Right lobe of liver (tissue), 6 donors: Measurements from ENCODE around the gene SLC10A7. TPM values are rescaled to one million over a fixed set of nuclear protein-coding genes. Genes with fewer than 3 reads are reported as not detected.
A peak's percentile ranks its signal among the peaks of the same experiment; 100 is the strongest.

Source experiments
- ATAC-seq, 4 donors: fragments of 200-7000 bp; cut with Tn5 transposase; one replicate each; pipeline ENCODE4 v1.9.1; 2020; ENCODE audit warnings: mild to moderate bottlenecking in 4 of 4, moderate library complexity in 4 of 4
- DNase-seq, 3 donors: peaks; one replicate each; pipeline ENCODE4 v3.0.0-alpha.2; 2020
- H3K27ac ChIP-seq, 3 donors: fragments of 200-600 bp; one replicate each; pipeline ENCODE4 v1.8.0; 2022
- H3K27me3 ChIP-seq, 2 donors: fragments of 200-600 bp; one replicate each; pipeline ENCODE4 v1.8.0; 2022
- H3K36me3 ChIP-seq, 4 donors: fragments of 200-600 bp; sonication (generic) in 1 of 4; one replicate each; pipeline versions ENCODE4 v1.5.1 to v1.8.0; 2017 to 2022; ENCODE audit warnings: control low read depth in 1 of 4
- H3K4me1 ChIP-seq, 4 donors: fragments of 200-600 bp; sonication (generic) in 1 of 4; one replicate each; pipeline versions ENCODE4 v1.5.1 to v1.8.0; 2017 to 2022; ENCODE audit warnings: control low read depth in 1 of 4
- H3K4me3 ChIP-seq, 3 donors: fragments of 200-600 bp; one replicate each; pipeline ENCODE4 v1.8.0; 2022
- H3K9me3 ChIP-seq, 4 donors: fragments of 200-600 bp; sonication (generic) in 1 of 4; one replicate each; pipeline versions ENCODE4 v1.5.1 to v1.8.0; 2017 to 2022; ENCODE audit warnings: control low read depth in 1 of 4
- POLR2A ChIP-seq: fragments of 450-650 bp; IDR thresholded peaks from one replicate; pipeline ENCODE4 v1.6.1; 2017; ENCODE audit warnings: antibody characterized with exemption, mild to moderate bottlenecking
- WGBS: methylation state at CpG from one replicate; pipeline ENCODE4 v1.1.6; 2018; ENCODE audit warnings: low coverage, low lambda C conversion rate; ENCODE audit not compliant: insufficient coverage; ENCODE audit errors: missing lambda C conversion rate; 5-methylcytosine and 5-hydroxymethylcytosine counted together
- intact Hi-C, 2 donors: fragments of 100-400 bp; cut with DNase I; formaldehyde crosslinking; loops; one replicate each; pipeline versions ENCODE4 v1.11.2 to v1.14.1; 2022
- total RNA-seq, 6 experiments: library from RNA; depleted of rRNA in 2 of 6; stranded (reverse); fragments of >200 nt in 2 of 6; fragmentation: NEBNext Ultra II Directional in 3 of 6; extraction: Animal tissue kit (Norgen Biotek cat#: 25700) in 3 of 6; gene quantifications; one replicate each; pipeline versions ENCODE4 v1.1.0 to v1.2.4, GENCODE V29; 2016 to 2023
- TF ChIP-seq, protein P1 (sequence below), 4 donors: fragments of 200-600 bp in 3 of 4; fragments of 450-650 bp in 1 of 4; IDR thresholded peaks; one replicate each; pipeline versions ENCODE4 v1.5.1 to v1.8.0; 2016 to 2022; ENCODE audit warnings: antibody characterized with exemption in 4 of 4, mild to moderate bottlenecking in 2 of 4
- donor health status: DM: no; HTN: yes; CAD: no.
- donor health status: DM: no; HTN: no; CAD: no.
- donor health status: DM: no; HTN: no; CAD: no.
- donor health status: DM: no; HTN: yes; CAD: no.
- donor health status: DM: no; HTN: yes; CAD: no.

Gene SLC10A7
- total RNA-seq, 6 experiments from 2014 or later: 6.3 to 13.5 (median 9.5) TPM

DNA sequence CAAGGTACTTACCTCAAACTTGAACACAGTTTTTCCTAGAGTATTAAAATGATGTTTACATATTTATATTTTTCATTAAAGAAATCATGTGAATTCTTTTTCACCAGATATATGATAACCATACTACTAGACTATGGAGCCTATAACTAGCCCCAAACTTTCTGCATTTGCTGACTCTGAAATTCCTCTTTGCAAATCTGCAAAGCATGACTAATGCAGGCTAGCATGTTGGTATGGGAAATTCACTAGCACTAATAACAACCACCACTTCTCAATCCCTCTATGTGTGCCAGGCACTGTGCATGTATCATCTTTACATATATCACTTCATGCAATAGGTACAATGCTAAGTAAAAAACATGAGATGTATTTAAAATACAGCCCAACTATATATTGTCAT is 51.1 kb downstream of the SLC10A7 start:
- Histone ChIP-seq H3K27ac (no peak overlapping the region), H3K36me3 (no peaks in the 10 kb centered on the region), H3K4me3 (no peak overlapping the region), H3K9me3 (no peaks in the 10 kb centered on the region), H3K4me1 (no peaks in the 10 kb centered on the region), H3K27me3 (no peaks in the 10 kb centered on the region)
- DNase-seq (no peak), ATAC-seq (no peak)
- TF ChIP-seq POLR2A: no peak
- intact Hi-C loops: no loop called here

DNA sequence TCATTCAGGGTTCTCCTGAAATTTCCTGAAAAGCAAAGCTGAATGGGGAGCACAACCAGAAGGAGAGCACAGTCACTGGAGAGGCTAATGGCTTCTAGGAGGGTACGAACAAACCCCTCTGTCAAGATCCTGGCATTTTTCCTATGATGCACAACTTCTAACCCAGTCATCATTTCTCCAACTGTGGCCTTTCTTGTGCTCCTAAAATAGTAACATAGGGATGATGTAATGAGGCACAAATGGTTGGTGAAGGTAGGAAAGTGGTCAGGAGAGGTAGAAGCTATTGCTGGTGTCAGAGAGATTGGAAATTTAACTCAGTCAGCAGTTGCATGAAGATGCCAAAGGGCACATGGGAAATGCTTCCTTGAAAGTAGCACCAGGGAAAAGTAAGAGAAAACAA is 52.7 kb downstream of the SLC10A7 start:
- H3K27me3 ChIP-seq: no peaks in the 10 kb centered on the region
- intact Hi-C loops: no loop called here
- DNase-seq (no peak), ATAC-seq (no peak)
- H3K4me1 ChIP-seq: no peaks in the 10 kb centered on the region
- H3K9me3 ChIP-seq: no peaks in the 10 kb centered on the region
- H3K36me3 ChIP-seq: no peaks in the 10 kb centered on the region
- TF ChIP-seq POLR2A: no peak
- TF ChIP-seq, protein P1, sequence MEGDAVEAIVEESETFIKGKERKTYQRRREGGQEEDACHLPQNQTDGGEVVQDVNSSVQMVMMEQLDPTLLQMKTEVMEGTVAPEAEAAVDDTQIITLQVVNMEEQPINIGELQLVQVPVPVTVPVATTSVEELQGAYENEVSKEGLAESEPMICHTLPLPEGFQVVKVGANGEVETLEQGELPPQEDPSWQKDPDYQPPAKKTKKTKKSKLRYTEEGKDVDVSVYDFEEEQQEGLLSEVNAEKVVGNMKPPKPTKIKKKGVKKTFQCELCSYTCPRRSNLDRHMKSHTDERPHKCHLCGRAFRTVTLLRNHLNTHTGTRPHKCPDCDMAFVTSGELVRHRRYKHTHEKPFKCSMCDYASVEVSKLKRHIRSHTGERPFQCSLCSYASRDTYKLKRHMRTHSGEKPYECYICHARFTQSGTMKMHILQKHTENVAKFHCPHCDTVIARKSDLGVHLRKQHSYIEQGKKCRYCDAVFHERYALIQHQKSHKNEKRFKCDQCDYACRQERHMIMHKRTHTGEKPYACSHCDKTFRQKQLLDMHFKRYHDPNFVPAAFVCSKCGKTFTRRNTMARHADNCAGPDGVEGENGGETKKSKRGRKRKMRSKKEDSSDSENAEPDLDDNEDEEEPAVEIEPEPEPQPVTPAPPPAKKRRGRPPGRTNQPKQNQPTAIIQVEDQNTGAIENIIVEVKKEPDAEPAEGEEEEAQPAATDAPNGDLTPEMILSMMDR (IDR thresholded peaks at IDR 0.05): no peak
- no peak overlapping the region for H3K27ac ChIP-seq
- H3K4me3 ChIP-seq: no peak overlapping the region
- 89% methylated on average over 1 of the region's 1 CpG for WGBS

DNA sequence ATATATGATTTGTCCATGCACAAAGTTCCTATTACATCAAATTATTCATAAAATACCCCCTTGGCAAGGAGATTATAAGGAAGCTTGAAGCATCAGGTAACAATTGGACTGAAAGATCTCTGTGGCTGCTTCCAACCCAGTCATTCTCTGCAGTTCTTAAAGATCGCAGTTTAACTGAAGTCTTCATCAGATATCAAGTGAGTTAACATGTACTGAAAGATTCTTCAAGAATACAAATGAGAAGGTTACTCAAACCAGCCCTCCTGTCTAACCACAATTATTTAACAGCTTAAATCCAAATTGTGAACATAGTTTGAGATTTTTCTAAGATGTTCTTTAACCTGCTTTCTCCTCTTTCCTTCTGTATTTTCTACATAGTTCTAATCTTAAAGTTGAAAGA is 56.1 kb downstream of the SLC10A7 start:
- Histone ChIP-seq H3K4me1 (no peaks in the 10 kb centered on the region), H3K36me3 (no peaks in the 10 kb centered on the region), H3K27me3 (no peaks in the 10 kb centered on the region), H3K9me3 (no peaks in the 10 kb centered on the region), H3K4me3 (no peak overlapping the region), H3K27ac (no peak overlapping the region)
- intact Hi-C loops: no loop called here
- TF ChIP-seq, protein P1 (IDR thresholded peaks at IDR 0.05): no peak
- no peak for TF ChIP-seq POLR2A
- 100% methylated on average over 1 of the region's 1 CpG for WGBS
- ATAC-seq (no peak), DNase-seq (no peak)

DNA sequence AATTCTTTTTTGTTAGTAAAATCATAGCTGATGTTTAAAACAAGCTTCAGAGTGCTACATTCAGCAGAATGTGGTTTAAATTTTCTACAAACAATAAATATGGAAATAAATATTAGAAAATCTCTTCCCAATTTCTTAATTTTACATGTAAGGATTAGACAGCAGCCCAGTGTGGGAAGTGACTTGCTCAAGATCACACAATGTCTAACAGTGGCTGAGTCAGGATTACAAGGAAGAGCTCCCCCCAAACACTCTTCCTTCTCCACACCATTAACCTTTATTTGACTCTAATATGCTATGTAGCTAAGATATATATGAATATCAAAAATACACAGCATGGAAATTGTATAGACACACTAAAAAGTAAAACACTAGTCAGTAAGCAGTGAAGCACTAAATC is 59.5 kb downstream of the SLC10A7 start:
- H3K4me3 ChIP-seq: no peak overlapping the region
- DNase-seq (no peak), ATAC-seq (no peak)
- intact Hi-C loops: no loop called here
- no peaks in the 10 kb centered on the region for H3K36me3 ChIP-seq
- no peaks in the 10 kb centered on the region for H3K4me1 ChIP-seq
- no peaks in the 10 kb centered on the region for H3K27me3 ChIP-seq
- no peak for TF ChIP-seq POLR2A
- TF ChIP-seq, protein P1 (IDR thresholded peaks at IDR 0.05): no peak
- no peaks in the 10 kb centered on the region for H3K9me3 ChIP-seq
- H3K27ac ChIP-seq: no peak overlapping the region

DNA sequence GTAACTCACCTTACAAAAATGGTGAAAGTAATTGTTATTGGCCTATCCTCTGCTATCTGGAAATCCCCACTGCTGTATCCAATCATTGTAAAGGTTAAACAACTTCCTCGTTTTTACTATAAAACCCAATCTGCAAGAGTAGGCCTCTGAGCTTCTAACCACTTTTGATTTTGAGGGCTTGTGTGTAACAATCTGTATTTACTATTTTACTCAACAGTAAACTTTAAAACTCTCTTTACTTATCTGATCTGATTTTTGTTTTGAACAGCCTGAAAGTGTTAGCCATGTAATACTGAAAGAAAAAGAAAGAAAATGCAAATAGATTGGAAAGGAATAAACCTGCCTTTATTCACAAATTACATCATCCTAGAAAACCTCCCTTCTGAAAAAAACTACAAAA is 63.1 kb downstream of the SLC10A7 start:
- H3K4me1 ChIP-seq: no peaks in the 10 kb centered on the region
- no peaks in the 10 kb centered on the region for H3K27me3 ChIP-seq
- intact Hi-C loops: no loop called here
- no peaks in the 10 kb centered on the region for H3K9me3 ChIP-seq
- TF ChIP-seq, protein P1 (IDR thresholded peaks at IDR 0.05): no peak
- no peak for TF ChIP-seq POLR2A
- DNase-seq: no peak
- H3K36me3 ChIP-seq: no peaks in the 10 kb centered on the region
- WGBS: 33% methylated on average over 1 of the region's 1 CpG
- H3K4me3 ChIP-seq: no peak overlapping the region
- H3K27ac ChIP-seq: no peak overlapping the region
- peak in 1 of 4 donors; percentile 64 for ATAC-seq
